Measurements from ENCODE around the gene AMBRA1.
A peak's percentile ranks its signal among the peaks of the same experiment; 100 is the strongest.

Gene AMBRA1

DNA sequence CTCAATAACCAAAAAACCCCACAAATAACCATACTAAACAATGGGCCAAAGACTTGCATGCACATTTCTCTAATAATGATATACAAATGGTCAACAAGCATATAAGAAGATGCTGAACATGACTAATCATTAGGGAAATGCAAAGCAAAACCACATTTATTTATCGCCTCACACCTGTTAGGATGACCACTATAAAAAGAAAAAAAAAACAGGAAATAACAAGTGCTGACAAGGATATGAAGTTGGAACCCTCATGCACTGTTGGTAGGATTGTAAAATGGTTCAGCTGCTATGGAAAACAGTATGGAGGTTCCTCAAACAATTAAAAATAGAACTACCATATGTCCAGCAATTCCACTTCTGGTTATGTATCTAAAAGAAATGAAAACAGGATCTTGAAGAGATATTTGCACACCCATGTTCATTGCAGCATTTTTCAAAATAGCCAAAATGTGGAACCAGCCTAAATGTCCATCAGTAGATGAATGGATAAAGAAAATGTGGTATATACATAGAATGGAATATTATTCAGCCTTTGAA is 66.2 kb downstream of the AMBRA1 start:
- FAIRE-seq (no peak), DNase-seq (ENCODE audit: insufficient read length, low spot score) (no peak)
- no peak for TF ChIP-seq CTCF (IDR thresholded peaks at IDR 0.05; ENCODE audit: insufficient read depth, missing control alignments)

- TF ChIP-seq CTCF (IDR thresholded peaks at IDR 0.05; ENCODE audit: insufficient read depth, missing control alignments): no peak
- DNase-seq (ENCODE audit: insufficient read length, low spot score): no peak
- no peak for FAIRE-seq
Observed at GRCh38 chr11:46526216-46527215, 67.3 kb downstream of the AMBRA1 start.

- no peak for FAIRE-seq
- no peak for TF ChIP-seq CTCF (IDR thresholded peaks at IDR 0.05; ENCODE audit: insufficient read depth, missing control alignments)
- DNase-seq (ENCODE audit: insufficient read length, low spot score): no peak
Observed at GRCh38 chr11:46524201-46524770, 69.5 kb downstream of the AMBRA1 start.

DNA sequence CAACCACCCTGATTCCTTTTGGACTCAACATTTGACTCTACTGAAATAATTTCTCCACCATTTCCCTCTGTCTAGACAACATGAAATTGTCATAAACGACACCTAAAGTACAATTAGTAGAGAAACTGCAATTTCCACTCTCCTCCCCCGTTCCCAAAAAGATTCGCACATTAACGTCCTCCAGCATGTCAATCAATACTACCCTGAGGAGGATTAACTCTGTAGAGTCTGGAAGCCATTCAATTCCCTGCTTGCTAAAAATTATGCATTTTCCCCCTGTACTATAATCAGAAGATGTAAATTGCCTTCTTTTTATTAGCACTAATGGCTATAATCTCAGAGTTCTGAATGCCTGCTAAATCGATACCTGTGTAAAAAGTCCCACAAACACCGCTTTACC is 70.5 kb downstream of the AMBRA1 start:
- TF ChIP-seq CTCF (IDR thresholded peaks at IDR 0.05; ENCODE audit: insufficient read depth, missing control alignments): no peak
- FAIRE-seq (no peak), DNase-seq (ENCODE audit: insufficient read length, low spot score) (no peak)

- no peak for FAIRE-seq
- TF ChIP-seq CTCF (IDR thresholded peaks at IDR 0.05; ENCODE audit: insufficient read depth, missing control alignments): no peak
- no peak for DNase-seq (ENCODE audit: insufficient read length, low spot score)
Observed at GRCh38 chr11:46522682-46523281, 71.0 kb downstream of the AMBRA1 start.

DNA sequence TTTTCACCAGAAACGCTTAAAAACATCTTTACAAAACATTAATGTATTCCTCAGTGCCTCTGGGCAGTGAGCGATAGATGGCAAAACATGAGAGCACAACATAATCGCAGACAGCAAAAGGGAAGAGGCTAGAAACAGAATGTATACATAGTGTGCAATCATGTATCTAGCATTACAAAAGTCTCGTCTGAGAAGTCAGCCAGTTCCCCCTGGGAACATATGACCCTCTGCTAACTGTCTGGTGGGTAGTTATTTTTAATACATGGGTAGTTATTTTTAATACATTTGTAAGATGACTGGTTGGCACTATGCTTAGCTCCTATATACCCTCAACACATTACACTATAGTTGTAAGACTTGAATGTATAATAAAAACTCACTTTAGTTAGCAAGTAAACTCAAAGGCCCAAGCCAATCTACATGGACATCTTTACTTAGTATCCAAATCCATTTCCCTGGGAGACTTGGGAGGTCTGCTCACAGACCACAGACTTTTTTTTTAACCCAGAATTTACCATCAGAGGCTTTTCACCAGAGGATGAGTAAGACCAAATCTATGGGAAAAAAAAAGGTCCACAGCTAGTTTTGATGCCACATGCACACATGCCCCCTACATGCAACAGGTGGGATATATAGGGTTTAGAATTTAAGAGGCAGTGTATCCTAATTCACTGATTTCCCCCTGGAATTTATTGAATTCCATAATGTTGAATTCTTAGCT is 71.7 kb downstream of the AMBRA1 start:
- no peak for FAIRE-seq
- no peak for DNase-seq (ENCODE audit: insufficient read length, low spot score)
- TF ChIP-seq CTCF (IDR thresholded peaks at IDR 0.05; ENCODE audit: insufficient read depth, missing control alignments): peak; percentile 9
